K562 (cell line): Measurements from ENCODE around the gene CEP72. TPM values are rescaled to one million over a fixed set of nuclear protein-coding genes. Genes with fewer than 3 reads are reported as not detected.

Experiments
- ATAC-seq: fragments of 200-7000 bp; cut with Tn5 transposase; 3 replicates; pipeline ENCODE4 v1.9.1; 2020; ENCODE audit warnings: moderate library complexity
- BruUV-seq: library from RNA; stranded (reverse); fragments of 400-500 nt; replicated peaks from 2 replicates; lab custom pipeline; 2021; lab: Mats Ljungman, UMichigan
- CTCF ChIA-PET: fragments of 300-600 bp; formaldehyde crosslinking; extraction: SDS; loops from one replicate; lab custom pipeline; 2021; ENCODE audit warnings: low intra/inter-chr PET ratio; lab: Yijun Ruan, JAX
- POLR2A ChIA-PET: fragments of 300-600, 350-650 bp; sonication (Branson Sonifier 250); formaldehyde crosslinking; extraction: SDS; loops from one replicate; lab custom pipeline; 2021; ENCODE audit warnings: antibody characterized with exemption, inconsistent platforms; lab: Yijun Ruan, JAX
- DNase-seq, 4 experiments: peaks; one replicate each; pipeline versions ENCODE4 v3.0.0 to v3.0.0-alpha.2; 2011 to 2018; ENCODE audit warnings: low spot score in 3 of 4, mixed read lengths in 3 of 4; ENCODE audit errors: extremely low read depth in 1 of 4
- FAIRE-seq: peaks from 2 replicates; lab custom pipeline; 2011; peaks lifted over from hg19 to GRCh38; lab: Jason Lieb, UNC
- H2AFZ ChIP-seq: 2 replicates; pipeline ENCODE4 v1.6.0; 2011; ENCODE audit warnings: low read depth, low read length, control low read depth, inconsistent platforms
- H3K27ac ChIP-seq: fragments of 200-600 bp; 3 replicates; pipeline ENCODE4 v1.8.0; 2011; ENCODE audit warnings: low read depth, mild to moderate bottlenecking, control low read depth, inconsistent platforms, low read length, moderate library complexity, mixed read lengths; ENCODE audit errors: extremely low read depth
- H3K27me3 ChIP-seq, 2 experiments: fragments of 300-600 bp in 1 of 2; 2 replicates in 1 of 2; 3 replicates in 1 of 2; pipeline versions ENCODE4 v1.6.0 to v1.8.0; 2011; ENCODE audit warnings: inconsistent platforms in 2 of 2, low read length in 2 of 2, mild to moderate bottlenecking in 1 of 2, mixed read lengths in 1 of 2, moderate library complexity in 1 of 2; ENCODE audit not compliant: control insufficient read depth in 2 of 2, insufficient read depth in 2 of 2
- H3K36me3 ChIP-seq: fragments of 300-600 bp; 3 replicates; pipeline ENCODE4 v1.8.0; 2011; ENCODE audit warnings: mild to moderate bottlenecking, low read length, inconsistent platforms; ENCODE audit not compliant: control insufficient read depth, insufficient read depth
- H3K4me1 ChIP-seq, 2 experiments: fragments of 200-600 bp in 1 of 2; replicated peaks in 1 of 2; 2 replicates in 1 of 2; 3 replicates in 1 of 2; pipeline versions ENCODE4 v1.5.1 to v1.8.0; 2011; ENCODE audit warnings: inconsistent platforms in 2 of 2, low read length in 2 of 2, mild to moderate bottlenecking in 1 of 2, mixed read lengths in 1 of 2, moderate library complexity in 1 of 2; ENCODE audit not compliant: control insufficient read depth in 2 of 2, insufficient read depth in 2 of 2
- H3K4me2 ChIP-seq: 2 replicates; pipeline ENCODE4 v1.6.1; 2011; ENCODE audit warnings: low read length, control low read depth, inconsistent platforms, mixed read lengths; ENCODE audit not compliant: insufficient read depth
- H3K4me3 ChIP-seq: fragments of 200-600 bp; sonication (generic), shearing (Covaris generic); 2 replicates; pipeline ENCODE4 v1.5.1; 2016; ENCODE audit warnings: control low read depth, inconsistent platforms
- H3K79me2 ChIP-seq: fragments of 200-600 bp; 3 replicates; pipeline ENCODE4 v1.8.0; 2011; ENCODE audit warnings: low read length, inconsistent platforms; ENCODE audit not compliant: control insufficient read depth, insufficient read depth
- H3K9ac ChIP-seq, 2 experiments: 2 replicates each; pipeline versions ENCODE4 v1.6.0 to v1.6.1; 2011; ENCODE audit warnings: low read depth in 2 of 2, low read length in 2 of 2, control low read depth in 1 of 2, inconsistent platforms in 1 of 2, mild to moderate bottlenecking in 1 of 2, mixed read lengths in 1 of 2; ENCODE audit not compliant: insufficient read depth in 1 of 2
- H3K9me1 ChIP-seq: one replicate; pipeline ENCODE4 v1.6.0; 2011; ENCODE audit warnings: inconsistent platforms, mild to moderate bottlenecking, low read length, moderate library complexity; ENCODE audit not compliant: control insufficient read depth, insufficient read depth
- H3K9me3 ChIP-seq: replicated peaks from 2 replicates; pipeline ENCODE4 v1.5.1; 2011; ENCODE audit warnings: low read depth, low read length, inconsistent platforms; ENCODE audit not compliant: control insufficient read depth, insufficient read depth
- H4K20me1 ChIP-seq: replicated peaks from 2 replicates; pipeline ENCODE4 v1.6.1; 2011; ENCODE audit warnings: low read length, inconsistent platforms, mixed read lengths; ENCODE audit not compliant: control insufficient read depth, insufficient read depth
- ESRRB ChIP-seq: fragments of 250-450 bp; sonication (Bioruptor Pico); IDR thresholded peaks from 2 replicates; pipeline ENCODE4 v1.5.0; 2020; ENCODE audit warnings: mild to moderate bottlenecking, moderate library complexity, borderline replicate concordance
- PHB ChIP-seq: fragments of 250-450 bp; sonication (Bioruptor Pico); IDR thresholded peaks from 2 replicates; pipeline ENCODE4 v1.5.0; 2021
- RERE ChIP-seq: sonication (generic); formaldehyde crosslinking; IDR thresholded peaks from 2 replicates; pipeline ENCODE4 v1.8.0; 2023; ENCODE audit warnings: missing genetic modification reagents, mild to moderate bottlenecking, borderline replicate concordance
- SREBF2 ChIP-seq: sonication (generic); formaldehyde crosslinking; IDR thresholded peaks from 2 replicates; pipeline ENCODE4 v1.4.0; 2020; ENCODE audit warnings: mild to moderate bottlenecking, missing genetic modification reagents
- TFAM ChIP-seq: fragments of 250-450 bp; sonication (Bioruptor Pico); conservative IDR thresholded peaks from 2 replicates; pipeline ENCODE4 v1.5.0; 2021; ENCODE audit warnings: mild to moderate bottlenecking, moderate library complexity
- ZFPM2 ChIP-seq: fragments of 250-450 bp; sonication (Bioruptor Pico); IDR thresholded peaks from 2 replicates; pipeline ENCODE4 v1.5.1; 2022; ENCODE audit warnings: mild to moderate bottlenecking
- ZNF431 ChIP-seq: sonication (generic); formaldehyde crosslinking; IDR thresholded peaks from 2 replicates; pipeline ENCODE4 v1.8.0; 2022; ENCODE audit warnings: mild to moderate bottlenecking, missing genetic modification reagents
- WGBS: fragments of 100-300 bp; shearing (Covaris generic); methylation state at CpG from one replicate; pipeline ENCODE4 v1.1.6; 2016; ENCODE audit warnings: low coverage, mixed read lengths; ENCODE audit not compliant: insufficient coverage; ENCODE audit errors: missing lambda C conversion rate; 5-methylcytosine and 5-hydroxymethylcytosine counted together
- in situ Hi-C: fragments of 300-500 bp; cut with MboI; formaldehyde crosslinking; loops from 4 replicates; pipeline ENCODE4 v1.15.0; 2018; ENCODE audit warnings: inconsistent platforms, mixed read lengths
- intact Hi-C: fragments of 100-400 bp; cut with micrococcal nuclease; formaldehyde crosslinking; loops from 2 replicates; pipeline ENCODE4 v1.14.2; 2022
- polyA plus RNA-seq, 8 experiments: library from polyadenylated mRNA; depleted of rRNA in 4 of 8; stranded (reverse) in 5 of 8; unstranded in 3 of 8; fragments of >200 nt; fragmentation: Nextera tagmentation in 2 of 8; fragmentation: Illumina TruSeq in 1 of 8; extraction: Ambion mirVana in 2 of 8; extraction: Trizol in 1 of 8; gene quantifications; 2 replicates each; pipeline versions ENCODE4 v1.2.1 to v1.2.3, GENCODE V29; 2011 to 2014; ENCODE audit warnings: inconsistent platforms in 1 of 8, missing spikeins in 1 of 8
- total RNA-seq, 7 experiments: library from RNA; depleted of rRNA in 6 of 7; stranded (reverse); fragments of >200 nt in 6 of 7; fragmentation: Illumina TruSeq in 2 of 7; extraction: Trizol in 2 of 7; gene quantifications; 2 replicates each; pipeline versions ENCODE4 v1.2.1 to v1.2.3, GENCODE V29; 2011 to 2021; ENCODE audit warnings: low replicate concordance in 1 of 7
- TF ChIP-seq, protein P1 (sequence below): fragments of 250-450 bp; sonication (Bioruptor Pico); IDR thresholded peaks from 2 replicates; pipeline ENCODE4 v1.5.0; 2020; ENCODE audit warnings: mild to moderate bottlenecking, borderline replicate concordance

The CEP72 gene
- total and polyA plus RNA-seq, 9 of the 15 experiments (the other 6 are each of a cell fraction or from before 2014, with no cell fraction given), result 0.89 to 38.1 (median 14.2) TPM

DNA sequence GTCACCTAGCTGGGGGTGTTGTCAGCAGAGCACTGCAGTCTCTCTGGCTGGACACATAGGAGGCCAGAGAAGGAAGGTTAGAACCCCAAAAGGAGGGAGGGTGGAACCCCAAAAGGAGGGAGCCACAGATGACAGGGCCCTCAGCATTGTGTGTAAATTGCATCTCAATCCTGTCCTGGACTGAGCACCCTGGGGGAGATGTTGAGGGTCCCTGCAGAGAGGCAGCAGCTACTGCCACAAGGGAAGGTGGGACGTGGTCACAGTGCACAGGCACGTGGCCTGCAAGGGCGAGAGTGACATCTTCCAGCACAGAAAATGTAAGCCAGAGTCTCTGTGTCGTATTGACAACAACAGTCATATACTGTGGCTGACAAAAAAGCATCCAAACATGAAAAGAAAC, 36.5 kb upstream of the CEP72 start:
- no peak overlapping the region for H3K4me2 ChIP-seq
- POLR2A ChIA-PET, result no interaction called here
- WGBS, result 2% methylated on average over 4 of the region's 4 CpGs
- in situ Hi-C loops (no loop called here), intact Hi-C loops (no loop called here)
- ATAC-seq (no peak), DNase-seq (no peak), FAIRE-seq (no peak)
- BruUV-seq, result no TSS peak
- no peaks in the 10 kb centered on the region for H3K36me3 ChIP-seq
- H3K27ac ChIP-seq, result no peak overlapping the region
- H3K27me3 ChIP-seq, result peaks cover 43 to 61% of the 10 kb centered on the region in 2 experiments
- H3K9me3 ChIP-seq, result no peaks in the 10 kb centered on the region
- H3K4me1 ChIP-seq, result peaks cover 0 to 9% of the 10 kb centered on the region in 2 experiments; a peak in 1 of 5 replicates
- no peak overlapping the region for H3K4me3 ChIP-seq
- CTCF ChIA-PET, result no interaction called here
- H4K20me1 ChIP-seq, result no peaks in the 10 kb centered on the region
- no peaks in the 10 kb centered on the region for H3K9me1 ChIP-seq
- H2AFZ ChIP-seq, result no peak overlapping the region
- H3K79me2 ChIP-seq, result no peaks in the 10 kb centered on the region
- no peak overlapping the region for H3K9ac ChIP-seq
- TF ChIP-seq SREBF2 (no peak), ZNF431 (CRISPR knock-in tag) (no peak), RERE (CRISPR knock-in tag) (no peak), TFAM (CRISPR knock-in tag) (no peak), ZFPM2 (CRISPR knock-in tag) (no peak), ESRRB (no peak), PHB (CRISPR knock-in tag) (no peak)
- TF ChIP-seq, protein P1, sequence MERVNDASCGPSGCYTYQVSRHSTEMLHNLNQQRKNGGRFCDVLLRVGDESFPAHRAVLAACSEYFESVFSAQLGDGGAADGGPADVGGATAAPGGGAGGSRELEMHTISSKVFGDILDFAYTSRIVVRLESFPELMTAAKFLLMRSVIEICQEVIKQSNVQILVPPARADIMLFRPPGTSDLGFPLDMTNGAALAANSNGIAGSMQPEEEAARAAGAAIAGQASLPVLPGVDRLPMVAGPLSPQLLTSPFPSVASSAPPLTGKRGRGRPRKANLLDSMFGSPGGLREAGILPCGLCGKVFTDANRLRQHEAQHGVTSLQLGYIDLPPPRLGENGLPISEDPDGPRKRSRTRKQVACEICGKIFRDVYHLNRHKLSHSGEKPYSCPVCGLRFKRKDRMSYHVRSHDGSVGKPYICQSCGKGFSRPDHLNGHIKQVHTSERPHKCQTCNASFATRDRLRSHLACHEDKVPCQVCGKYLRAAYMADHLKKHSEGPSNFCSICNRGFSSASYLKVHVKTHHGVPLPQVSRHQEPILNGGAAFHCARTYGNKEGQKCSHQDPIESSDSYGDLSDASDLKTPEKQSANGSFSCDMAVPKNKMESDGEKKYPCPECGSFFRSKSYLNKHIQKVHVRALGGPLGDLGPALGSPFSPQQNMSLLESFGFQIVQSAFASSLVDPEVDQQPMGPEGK, result no peak
